Measurements from ENCODE around the gene SLIT1.

SLIT1 gene

GRCh38 chr10:96958071-96958470 is 227.7 kb downstream of the SLIT1 start:
- H3K27ac Mint-ChIP-seq = no peak overlapping the region
- peaks cover 32% of the 10 kb centered on the region for H3K36me3 Mint-ChIP-seq (ENCODE audit: low read depth)
- no peaks in the 10 kb centered on the region for H3K9me3 Mint-ChIP-seq
- H3K4me1 Mint-ChIP-seq = peaks cover 12% of the 10 kb centered on the region
- no peak overlapping the region for H3K4me3 Mint-ChIP-seq
- DNase-seq (no peak), ATAC-seq (no peak)
- no peaks in the 10 kb centered on the region for H3K27me3 Mint-ChIP-seq

- Mint-ChIP-seq H3K4me3 (no peak overlapping the region), H3K27ac (no peak overlapping the region), H3K4me1 (peaks cover 9% of the 10 kb centered on the region), H3K36me3 (ENCODE audit: low read depth) (peaks cover 37% of the 10 kb centered on the region), H3K9me3 (no peaks in the 10 kb centered on the region), H3K27me3 (no peaks in the 10 kb centered on the region)
- no peak for ATAC-seq
- DNase-seq = no peak
Observed at GRCh38 chr10:96955794-96956193, 230.0 kb downstream of the SLIT1 start.

GRCh38 chr10:96951954-96952353 is 233.8 kb downstream of the SLIT1 start:
- ATAC-seq (no peak), DNase-seq (no peak)
- no peaks in the 10 kb centered on the region for H3K9me3 Mint-ChIP-seq
- no peak overlapping the region for H3K4me3 Mint-ChIP-seq
- no peak overlapping the region for H3K27ac Mint-ChIP-seq
- peaks cover 37% of the 10 kb centered on the region for H3K36me3 Mint-ChIP-seq (ENCODE audit: low read depth)
- peaks cover 16% of the 10 kb centered on the region for H3K4me1 Mint-ChIP-seq
- no peaks in the 10 kb centered on the region for H3K27me3 Mint-ChIP-seq

GRCh38 chr10:96949039-96949683 is 236.6 kb downstream of the SLIT1 start:
- Mint-ChIP-seq H3K4me1 (peaks cover 28% of the 10 kb centered on the region), H3K9me3 (no peaks in the 10 kb centered on the region), H3K27ac (no peak overlapping the region), H3K27me3 (no peaks in the 10 kb centered on the region), H3K36me3 (ENCODE audit: low read depth) (peaks cover 27% of the 10 kb centered on the region), H3K4me3 (no peak overlapping the region)
- DNase-seq (no peak), ATAC-seq (no peak)
